HG03175 (cell line): ENCODE measurements around the gene PCSK6.

Source experiments
- ATAC-seq: cut with Tn5 transposase; IDR thresholded peaks from one replicate; pipeline ENCODE4 v1.9.1; 2021; ENCODE audit warnings: mild to moderate bottlenecking, moderate library complexity; ENCODE audit not compliant: unreplicated experiment

The PCSK6 gene

DNA sequence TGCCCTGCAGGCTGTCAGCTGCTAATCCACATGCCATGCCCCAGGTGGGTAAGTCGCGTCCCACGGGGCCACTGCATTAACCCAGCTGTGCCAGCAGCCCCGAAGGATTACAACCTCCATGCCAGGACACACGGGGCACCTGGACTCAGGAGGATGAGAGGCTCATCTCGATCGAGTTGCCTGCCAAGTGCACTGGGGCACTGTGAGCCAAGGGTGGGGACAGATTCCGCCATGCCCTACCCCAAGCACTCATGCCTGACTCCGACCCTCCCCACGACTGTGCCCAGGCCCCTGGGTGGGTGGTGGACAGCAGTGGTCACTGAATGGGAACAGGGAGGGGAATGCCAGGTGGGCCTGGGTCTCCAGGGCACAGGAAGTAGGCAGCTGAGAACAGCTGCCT lies 173.8 kb downstream of the PCSK6 start:
- ATAC-seq, result no peak

DNA sequence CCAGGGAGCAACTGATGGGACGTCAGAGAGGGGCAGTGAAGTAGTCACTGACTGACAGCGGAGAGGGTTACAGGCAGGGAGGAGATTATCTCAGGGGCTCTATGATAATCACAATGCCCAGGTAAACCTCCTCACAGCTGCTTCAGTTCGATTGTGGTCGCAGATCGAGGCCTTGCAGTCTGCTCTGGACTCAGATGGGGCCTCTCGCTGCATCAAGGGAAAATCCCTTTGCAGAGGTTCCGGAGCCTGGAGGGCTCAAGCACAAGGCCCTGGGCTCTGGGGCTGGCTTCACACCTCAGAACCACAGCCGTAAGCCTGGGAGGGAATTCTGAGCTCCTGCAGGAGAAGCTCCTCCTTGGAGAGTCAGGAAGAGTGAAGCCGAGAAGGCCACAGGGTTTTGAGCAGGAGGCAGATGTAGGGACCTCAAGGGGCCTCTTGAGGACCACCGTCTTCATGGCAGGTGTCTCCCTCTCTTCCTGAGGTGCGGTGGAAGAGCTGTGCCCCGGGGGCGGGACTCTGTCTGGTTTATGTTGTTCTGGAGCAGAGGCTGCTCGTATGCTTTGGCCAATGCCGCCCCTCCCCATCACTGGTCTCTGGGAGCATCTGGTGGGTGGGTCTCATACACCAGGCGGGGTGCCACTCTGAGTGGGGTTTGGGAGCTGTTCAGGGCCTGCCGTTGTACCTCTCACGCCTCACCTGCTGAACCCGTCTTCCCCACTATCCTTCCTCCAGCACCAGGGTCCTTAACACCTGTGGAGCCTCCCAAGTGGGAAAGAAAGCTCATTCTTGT lies 175.0 kb downstream of the PCSK6 start:
- ATAC-seq, result no peak

DNA sequence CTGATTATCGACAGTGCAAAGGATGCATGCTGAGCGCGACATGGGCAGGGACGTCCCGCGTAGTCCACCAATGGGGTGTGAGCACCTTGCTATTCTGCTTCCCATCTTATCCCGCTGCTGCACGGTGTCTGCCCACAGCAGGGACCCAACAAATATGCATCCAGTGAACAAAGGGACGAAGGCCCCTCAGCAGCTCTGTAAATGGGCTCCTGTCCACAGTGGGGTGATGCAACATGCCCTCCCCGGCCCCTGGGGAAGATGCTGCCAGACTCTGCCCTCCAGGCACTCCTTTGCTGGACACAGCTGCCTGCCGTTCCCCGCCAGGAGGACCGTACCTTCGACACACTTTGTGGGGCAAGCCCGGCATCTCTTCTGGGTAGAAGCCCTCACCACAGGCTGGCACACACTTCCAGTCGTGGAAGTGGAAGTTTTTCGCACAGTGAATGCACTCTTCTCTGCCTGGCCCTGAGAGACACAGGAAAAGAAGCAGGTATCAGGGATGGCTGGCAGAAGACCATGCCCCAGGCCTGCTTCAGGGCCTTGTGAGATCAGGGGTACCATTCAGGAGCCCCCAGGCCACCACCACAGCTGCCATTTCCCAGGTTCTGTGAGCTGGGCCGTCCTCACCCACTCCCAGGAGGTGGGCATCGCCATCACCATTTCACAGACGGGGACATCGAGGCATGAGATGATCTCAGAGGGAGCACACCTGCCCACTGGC lies 176.3 kb downstream of the PCSK6 start:
- ATAC-seq, result no peak

DNA sequence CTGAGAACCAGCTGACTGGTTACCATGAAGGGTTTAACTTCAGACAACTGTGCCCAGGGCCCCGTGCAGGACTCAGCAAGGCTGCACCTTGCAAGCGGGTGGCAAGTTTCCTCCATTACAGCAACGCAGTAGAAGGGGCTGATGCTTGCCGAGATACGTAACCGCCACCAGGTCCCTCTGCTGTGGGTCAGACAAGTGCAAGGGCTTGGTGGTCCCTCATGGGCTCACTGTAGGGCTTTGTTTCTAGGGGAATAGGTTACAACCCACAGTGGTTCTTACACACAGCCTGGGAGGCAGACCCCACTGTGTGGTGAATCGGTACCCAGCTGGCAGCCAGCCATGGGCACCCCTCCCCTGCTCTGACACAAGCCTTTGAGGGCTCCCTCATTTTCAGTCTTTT lies 179.0 kb downstream of the PCSK6 start:
- no peak for ATAC-seq

DNA sequence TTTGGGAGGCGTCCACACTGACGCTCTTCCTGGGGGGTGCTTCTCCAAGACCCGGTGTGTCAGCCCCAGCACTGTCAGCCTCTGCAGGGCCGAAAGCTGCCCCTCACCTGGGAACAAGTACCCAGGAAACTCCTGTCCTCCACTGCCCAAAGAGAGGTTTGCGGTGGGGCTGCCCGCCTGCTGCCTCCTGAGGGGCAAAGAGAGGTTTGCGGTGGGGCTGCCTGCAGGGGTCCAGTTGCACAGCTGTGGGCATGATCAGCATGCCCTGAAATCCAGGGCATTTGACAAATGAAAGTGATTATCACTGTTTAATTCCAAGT lies 179.4 kb downstream of the PCSK6 start:
- no peak for ATAC-seq

DNA sequence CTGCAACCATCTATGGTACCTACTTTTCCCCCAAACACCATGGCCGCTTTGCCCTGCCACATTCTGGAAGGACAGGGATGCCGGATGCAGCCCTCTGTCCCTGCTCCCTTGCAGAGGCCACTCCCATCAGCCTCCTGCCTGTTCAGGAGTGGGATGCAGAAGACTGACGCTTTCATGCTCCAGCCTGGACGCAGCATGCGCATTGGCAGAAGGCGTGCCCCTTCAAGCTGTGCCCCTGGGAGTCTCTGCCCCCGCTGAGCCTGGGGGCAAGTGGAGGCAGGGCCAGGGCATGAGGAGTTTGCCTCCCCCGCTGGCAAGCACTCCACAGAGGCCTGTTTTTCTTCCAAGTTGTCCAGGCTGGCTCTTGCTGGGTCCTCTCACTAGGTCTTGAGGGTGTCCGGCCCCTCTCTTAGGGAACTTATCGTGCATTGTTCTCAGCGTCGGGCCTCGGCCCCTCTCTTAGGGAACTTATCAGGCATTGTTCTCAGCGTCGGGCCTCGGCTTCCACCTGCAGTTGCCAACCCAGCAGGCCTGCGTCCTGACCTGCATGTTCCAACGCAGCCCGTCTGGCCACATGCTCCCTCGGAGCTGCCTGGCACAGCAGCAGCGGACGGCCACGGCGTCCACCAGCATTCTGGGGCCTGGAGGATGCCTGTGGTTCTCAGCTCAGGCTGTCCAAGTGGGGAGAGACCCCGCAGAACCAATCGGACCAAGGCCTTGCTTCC lies 179.9 kb downstream of the PCSK6 start:
- ATAC-seq, result no peak

DNA sequence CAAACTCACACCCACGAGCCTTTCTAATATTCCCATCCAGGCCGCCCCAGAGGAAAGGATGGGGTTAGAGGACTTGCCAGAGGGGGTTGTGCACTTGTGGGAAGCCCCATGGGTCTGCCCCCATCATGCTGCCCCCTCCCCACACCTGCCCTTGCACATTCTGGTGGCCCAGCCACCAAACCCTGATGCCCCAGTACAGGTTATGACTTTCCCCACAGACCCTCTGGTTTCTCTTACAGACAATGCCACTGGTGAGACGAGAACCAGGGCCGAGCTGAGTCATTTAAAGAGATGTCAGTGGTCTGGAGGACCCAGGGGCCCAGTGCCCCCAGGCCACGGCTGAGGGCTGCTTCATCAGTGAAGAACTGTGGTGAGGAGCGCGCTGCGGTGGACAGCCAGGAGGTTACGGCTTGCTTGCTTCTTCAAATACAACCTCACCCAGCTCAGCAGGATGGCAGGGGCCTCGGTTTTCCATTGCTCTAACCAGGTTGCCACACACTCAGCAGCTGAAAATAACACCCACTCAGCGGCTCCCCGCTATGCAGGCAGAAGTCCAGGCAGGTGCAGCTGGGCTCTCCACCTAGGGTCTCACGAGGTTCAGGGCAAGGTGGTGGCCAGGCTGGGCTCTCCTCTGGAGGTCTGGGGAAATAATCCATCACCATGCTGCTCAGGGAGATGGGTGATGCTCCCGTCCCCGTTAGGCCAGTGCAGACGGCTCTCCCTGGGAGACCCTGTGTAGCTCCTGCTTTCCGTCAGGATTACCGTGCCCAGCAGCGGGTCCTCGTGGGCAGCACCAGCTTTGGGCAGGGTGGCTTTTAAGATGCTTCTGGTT lies 180.7 kb downstream of the PCSK6 start:
- no peak for ATAC-seq

DNA sequence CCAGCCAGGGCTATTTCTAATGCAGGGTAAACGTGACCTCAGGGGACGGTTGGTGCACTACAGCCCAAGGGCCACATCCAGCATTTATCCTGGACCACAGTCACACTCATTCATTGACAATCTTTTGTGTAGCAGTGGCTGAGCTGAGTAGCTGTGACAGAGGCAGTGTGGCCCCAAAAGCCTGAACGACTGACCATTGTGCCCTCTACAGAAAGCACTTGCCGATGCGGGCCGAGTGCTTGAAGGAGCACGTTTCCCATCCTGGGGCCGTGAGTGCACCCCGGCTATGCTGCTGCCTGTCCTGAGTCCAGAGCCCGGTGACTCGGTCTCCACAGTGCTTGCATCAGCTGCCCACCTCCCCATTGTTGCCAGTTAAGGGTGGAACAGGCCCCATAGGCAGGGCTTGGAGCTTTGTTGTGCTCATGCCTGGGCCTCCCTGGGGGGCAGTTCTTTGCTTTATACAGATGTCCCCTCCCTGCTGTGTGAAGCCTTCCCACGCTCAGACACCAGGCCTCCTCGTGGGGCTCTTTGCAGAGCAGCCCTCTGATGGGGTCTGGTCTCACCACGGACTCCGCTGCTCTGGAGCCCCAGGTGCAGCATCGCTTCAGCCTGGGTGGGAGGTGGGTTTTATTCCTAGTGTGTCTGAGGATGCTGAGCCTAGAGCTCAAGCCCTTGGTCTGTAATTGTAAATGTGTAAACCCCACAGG lies 181.5 kb downstream of the PCSK6 start:
- ATAC-seq, result no peak

DNA sequence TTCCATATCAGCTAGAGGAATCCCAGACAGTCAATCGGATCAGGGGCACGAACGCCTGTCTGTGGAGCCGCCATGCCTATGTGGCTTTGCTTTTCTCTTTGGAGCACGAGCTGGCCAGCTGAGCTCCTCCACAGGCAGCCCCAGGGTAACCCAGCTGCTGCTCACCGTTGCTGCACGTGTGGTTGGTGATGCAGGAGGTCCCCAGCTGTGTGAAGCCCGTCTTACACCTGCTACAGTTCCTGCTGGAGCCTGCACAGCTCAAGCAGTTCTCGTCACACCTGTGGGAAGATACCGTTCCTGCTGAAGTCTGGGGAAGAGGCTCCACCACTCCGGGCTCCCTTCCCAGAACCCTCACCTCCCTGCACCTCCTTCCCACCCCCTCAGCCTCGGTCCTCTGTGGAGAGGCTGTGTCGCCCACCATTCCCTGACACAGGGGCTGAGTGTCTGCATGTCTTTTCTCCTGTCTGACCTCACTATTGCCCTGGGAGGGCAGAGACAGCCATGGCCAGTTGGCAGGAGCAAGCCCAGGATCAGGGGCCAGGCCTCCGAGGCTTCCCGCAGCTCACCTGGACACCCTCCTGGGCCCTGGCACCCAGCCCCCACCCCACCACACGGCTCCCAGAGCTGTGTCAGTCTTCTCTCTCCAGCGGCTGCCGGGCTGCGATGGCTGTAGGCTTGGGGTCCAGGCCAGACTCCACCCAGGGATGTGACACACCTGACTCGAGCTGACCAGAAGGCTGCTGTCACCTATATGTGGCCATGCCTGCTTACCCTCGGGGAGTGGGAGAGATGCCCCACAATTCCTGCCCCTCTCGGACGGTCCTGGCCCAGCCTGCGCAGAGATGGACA lies 182.2 kb downstream of the PCSK6 start:
- ATAC-seq, result no peak

DNA sequence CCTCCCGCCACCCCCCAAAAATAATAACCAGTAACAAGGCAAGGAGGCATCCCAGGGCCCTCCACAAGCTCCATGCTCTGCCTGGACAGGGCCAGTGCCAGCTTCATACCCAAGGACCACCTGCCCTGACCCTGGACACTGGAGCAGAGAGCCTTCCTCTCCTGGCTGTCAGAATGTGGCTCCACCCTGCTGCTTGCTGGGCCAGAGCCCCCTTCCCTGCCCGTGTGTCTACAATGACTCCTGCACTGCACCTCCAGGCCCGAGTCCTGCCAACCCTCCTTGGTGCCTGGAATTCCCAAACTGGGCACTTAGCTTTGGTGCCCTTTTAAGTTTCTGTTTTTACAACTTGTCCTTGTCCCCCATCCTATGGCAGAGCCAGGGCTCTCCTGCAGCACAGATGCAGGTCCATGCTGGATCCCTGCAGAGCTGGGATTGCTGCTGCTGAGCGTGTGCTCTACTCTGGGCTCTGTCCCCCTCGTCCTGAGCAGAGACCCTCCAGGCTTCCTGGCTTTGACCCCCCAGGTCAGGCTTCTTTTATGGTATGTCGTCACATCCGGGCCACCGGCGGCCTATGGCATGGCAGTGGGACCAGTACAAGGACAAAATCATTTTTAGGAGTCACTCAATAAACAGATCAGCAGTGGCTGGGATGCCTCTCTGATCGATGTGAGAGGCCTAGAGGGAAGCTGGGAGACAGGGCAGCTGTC lies 183.0 kb downstream of the PCSK6 start:
- no peak for ATAC-seq

DNA sequence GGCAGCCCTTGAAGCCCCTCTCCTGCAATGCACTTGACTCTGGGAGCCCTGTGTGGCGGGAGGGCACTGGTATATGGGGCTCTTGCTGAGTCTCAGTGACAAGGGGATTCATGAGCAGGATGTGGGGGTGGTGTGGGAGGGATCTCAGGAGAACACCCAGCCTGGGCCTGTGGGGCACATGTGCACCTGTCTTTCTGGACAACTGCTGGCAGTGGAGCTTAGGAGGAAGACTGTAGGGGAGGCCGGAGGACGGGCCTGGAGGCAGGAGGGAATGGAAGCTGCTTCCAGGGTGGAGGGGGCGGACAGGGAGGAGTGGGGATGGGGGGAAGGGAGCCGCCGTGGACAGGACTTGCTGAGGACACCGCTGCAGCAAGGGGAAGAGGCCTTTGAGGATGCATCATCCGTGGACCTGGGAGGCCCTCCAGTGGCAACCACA lies 183.7 kb downstream of the PCSK6 start:
- ATAC-seq, result no peak

DNA sequence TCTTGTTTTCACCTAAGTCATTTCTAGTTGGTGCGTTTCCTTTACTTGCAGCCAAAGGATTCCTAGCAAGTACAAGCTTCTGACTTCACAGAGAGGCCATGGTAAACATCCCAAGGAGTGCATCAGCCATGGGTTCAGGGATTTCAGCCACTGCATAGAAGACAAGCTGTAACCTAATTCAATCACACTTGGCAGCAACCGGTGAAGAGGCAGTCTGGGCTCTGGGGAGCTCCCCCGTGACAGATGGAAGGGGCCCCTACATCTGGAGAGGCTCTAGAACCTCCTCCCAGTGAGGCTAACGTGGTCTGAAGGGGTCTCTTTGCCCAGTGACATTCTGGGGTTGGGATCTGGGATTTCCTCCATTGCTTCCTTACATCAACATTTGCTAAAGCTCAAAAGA lies 186.1 kb downstream of the PCSK6 start:
- ATAC-seq, result no peak

DNA sequence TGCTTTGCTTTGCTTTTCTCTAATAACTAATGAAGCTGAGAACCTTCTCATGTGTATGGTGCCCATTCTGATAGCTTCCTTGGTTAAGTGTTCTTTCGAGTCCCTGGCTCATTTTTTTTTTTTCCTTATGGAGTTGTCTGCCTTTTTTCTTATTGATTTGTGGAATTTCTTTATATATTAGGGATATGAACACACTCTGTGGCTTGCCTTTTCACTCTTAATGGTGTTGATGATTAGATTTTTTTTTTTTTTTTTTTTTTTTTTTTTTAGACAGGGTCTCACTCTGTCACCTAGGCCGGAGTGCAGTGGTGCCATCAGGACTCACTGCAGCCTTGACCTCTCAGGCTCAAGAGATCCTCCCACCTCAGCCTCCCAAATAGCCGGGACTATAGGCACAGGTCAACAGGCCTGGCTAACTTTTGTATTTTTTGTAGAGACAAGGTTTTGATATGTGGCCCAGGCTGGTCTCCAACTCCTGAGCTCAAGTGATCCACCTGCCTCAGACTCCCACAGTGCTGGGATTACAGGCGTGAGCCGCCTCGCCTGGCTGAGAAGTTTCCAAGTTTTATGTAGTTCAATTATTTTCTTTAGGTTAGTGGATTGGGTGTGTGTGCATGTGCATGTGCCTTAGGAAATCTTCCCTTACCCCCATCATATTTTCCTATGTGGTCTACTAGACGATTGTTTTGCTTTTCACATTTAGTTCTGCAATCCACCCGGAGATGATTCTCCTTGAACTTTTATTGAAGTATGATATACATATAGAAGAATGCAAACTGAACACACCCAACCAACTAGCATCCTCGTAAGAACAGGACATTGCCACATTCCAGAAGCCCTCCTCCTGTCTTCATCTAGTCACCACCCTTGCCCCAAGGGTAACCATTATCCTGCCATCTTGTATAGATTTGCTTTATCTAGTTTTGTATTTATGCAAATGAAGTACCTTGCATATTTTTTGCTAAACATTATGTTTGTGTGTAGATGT lies 192.8 kb downstream of the PCSK6 start:
- no peak for ATAC-seq

DNA sequence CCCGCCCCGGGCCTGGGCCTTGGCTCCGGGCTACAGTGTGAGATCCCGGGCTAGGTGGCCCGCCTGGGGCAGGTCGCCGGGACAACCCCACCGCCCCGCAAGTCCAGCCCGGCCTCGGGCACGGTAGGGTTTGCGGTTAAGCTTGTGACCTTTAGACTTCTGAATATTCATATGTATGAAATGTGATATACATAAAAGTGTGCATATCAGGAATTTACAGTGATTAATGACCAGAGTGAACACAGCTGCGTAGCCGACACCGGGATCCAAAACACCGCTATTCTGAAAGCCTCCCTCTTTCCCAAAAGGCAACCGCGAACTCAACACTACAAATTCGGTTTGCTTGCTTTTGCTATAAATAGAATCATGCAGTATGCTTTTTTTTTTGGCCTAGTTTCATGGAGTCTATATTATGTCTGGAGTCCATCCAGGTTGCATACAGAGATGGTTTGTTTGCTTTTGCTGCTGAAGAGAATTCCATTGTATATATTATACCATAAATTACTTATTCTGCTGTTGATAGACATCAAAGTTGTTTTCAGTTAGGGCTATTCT lies 193.8 kb downstream of the PCSK6 start:
- no peak for ATAC-seq

DNA sequence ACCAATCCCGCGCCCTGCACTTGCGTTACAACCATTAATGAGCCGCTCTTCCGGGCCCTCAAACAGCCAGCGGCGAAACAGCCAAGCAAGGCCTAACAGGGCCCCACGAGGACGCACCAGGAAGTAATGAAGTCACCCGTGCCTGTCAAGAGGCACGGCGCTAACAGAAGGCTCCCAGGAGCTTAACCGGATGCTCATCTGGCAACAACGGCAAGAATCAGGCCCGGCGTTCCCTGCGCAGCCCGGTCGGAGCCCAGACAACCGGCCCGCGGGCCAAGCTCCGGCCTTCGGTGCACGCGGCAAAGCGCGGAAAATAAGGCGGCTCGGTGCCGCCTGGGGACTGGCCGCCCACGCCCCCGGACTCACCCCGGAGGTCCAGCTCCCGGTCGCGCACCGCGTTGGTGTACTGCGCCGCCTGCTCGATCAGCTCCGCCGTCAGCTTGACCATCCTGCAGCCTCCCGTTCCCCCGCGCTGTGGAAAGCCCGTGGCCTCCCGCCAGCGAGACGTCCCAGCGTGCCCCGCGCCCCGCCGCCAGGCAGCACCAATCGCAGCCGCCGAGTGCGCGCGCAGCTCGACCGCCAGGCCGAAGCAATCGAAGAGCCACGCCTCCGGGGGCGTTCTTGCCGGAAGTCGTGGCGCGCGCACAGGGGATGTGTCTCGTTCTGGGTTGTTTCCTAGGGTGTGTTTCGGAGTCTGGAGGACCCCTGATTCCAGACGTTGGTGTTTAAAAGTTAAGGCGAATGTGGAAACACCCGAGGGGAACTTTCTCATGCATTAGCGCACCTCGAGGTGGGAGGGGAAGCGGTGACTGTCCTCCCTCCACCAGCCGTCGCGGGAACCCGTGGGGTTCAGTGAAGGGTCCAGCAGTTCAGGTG lies 194.5 kb downstream of the PCSK6 start, which contains the start of gene SNRPA1:
SNRPA1 (minus strand) TSS at position 518 of the 876 bp plus-strand sequence; CDS start at position 448, 70 bp downstream.
- ATAC-seq, result peak; percentile 74

DNA sequence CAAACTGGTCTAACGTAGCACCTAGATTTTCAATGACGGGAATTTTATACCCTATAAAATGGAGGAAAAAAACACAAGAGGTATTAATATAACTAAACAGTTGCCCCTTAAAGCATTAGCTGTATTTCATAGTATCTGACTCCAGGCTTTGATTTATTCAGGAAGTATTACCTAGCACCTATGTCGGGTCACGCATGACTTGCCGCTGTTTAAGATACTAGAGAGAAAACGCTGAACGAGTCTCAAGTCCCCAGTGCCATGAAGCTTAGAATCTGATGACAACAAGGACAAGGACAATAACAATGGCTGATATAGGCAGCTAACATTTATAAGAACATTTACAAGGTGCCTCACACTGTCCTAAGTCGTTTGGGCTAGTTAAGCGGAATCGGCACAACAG lies 196.4 kb downstream of the PCSK6 start:
- ATAC-seq, result peak; percentile 19
